Measurements from ENCODE around the gene CORO6.

The CORO6 gene

DNA sequence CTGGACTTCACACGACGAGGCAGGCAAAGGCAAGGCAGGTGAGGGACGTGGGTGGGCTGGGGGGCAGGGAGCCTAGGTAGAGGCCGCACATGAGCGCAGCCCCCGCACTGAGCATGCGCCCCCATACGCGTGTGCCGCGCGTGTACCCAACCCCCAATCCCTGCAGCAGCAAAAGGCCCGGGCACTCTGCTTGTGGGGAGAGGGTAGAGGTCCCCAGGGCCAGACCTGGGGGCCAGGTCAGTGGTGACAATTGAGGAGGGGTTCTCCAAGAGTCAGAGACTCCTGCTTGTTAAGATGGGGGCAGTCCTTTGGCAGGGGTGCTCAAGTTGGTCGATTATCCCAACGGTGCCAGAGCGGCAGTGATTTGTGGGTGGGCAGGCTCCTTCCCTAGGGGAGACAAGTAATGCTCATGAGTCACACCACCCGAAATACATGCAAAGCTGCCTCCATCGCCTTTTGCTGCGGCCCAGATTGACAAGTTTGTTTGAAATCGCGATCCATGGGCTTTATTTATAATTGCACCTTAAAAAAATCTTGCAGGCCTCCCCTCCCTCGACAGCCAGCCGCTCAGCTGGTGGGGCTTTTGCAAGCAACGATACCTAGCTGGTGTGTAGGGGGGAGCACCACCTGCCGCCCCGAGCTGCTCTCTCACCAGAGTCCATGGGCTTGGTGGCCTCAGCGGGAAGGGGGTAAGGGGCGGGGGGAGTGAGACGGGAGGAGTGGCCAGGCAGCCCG lies 32.1 kb downstream of the CORO6 start:
- no peak for DNase-seq (ENCODE audit: low spot score)

GRCh38 chr17:29589524-29590410 lies 32.9 kb downstream of the CORO6 start, which contains the start of gene GIT1:
Gene GIT1, minus strand, starts transcription at chr17:29589648. Its CDS starts 270 bp downstream, at chr17:29589378.
- peak; percentile 84 for DNase-seq (ENCODE audit: low spot score)

DNA sequence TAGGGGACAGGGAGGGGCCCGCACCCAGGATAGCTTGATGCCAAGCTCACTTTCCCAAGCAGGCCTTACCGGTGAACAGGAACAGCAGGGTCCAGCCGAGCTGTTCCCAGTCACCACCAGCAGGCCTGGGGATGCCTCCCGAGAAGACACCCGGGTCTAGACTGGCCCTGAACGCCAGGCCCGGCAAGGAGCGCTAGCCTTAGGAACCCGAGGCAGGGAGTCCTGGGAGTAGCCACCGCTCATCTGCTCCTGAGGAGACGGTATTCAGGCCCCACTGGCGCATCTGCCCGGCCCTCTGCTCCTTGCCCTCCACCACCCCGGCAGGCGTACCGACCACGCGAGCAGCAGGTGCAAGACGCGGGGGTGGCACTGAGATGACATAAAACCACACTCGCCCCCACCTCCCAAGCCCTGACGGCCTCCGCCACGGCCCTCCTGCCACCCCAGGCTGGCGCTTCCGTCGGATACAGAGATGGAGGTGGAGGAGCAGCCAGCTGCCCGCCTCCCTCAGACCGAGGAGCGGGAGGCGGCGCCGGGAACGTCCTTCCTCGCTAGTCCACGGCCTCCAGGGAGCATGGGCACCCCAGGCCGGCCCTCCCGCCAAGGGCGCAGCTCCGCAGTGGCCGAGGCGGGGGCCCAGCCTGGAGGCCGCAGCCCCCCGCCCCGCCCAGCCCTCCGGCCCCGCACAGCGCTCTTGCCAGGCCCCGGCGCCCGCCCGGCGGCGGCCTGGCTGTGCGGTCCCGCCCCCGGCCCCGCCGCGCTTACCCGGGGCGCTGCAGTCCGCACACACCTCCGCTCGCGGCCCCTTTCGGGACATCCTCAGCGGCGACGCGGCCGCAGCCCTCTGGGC lies 33.9 kb downstream of the CORO6 start:
- no peak for DNase-seq (ENCODE audit: low spot score)

DNA sequence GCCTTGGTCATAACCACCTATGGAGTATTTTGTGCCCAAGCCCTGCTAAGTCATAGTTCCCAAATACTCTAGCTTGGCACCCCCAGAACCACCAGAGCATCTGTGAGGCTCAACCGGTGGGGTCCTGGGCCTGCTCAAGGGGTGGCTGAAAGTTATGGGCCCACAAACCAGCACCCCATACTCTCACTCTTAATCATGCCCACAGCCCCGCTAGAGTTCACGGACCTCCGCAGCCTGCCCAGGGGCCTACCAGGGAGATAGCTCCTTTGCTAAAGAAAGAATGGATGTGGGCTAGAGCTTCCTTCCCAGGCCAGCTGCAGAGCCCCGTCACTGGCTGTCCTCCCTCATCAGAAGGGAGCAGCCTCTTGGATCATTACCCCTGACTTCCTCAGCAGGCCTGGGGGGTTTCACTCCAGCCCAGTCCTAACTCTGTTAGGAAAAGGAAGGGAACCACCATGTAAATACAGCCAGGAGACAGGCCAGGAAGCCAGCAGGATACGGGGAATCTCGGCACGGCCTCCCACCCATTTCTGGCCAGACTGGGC lies 34.6 kb downstream of the CORO6 start:
- no peak for DNase-seq (ENCODE audit: low spot score)

- DNase-seq (ENCODE audit: low spot score), result no peak
Observed at GRCh38 chr17:29587591-29587990, 35.1 kb downstream of the CORO6 start.

- no peak for DNase-seq (ENCODE audit: low spot score)
Observed at GRCh38 chr17:29586676-29587469, 35.8 kb downstream of the CORO6 start.

DNA sequence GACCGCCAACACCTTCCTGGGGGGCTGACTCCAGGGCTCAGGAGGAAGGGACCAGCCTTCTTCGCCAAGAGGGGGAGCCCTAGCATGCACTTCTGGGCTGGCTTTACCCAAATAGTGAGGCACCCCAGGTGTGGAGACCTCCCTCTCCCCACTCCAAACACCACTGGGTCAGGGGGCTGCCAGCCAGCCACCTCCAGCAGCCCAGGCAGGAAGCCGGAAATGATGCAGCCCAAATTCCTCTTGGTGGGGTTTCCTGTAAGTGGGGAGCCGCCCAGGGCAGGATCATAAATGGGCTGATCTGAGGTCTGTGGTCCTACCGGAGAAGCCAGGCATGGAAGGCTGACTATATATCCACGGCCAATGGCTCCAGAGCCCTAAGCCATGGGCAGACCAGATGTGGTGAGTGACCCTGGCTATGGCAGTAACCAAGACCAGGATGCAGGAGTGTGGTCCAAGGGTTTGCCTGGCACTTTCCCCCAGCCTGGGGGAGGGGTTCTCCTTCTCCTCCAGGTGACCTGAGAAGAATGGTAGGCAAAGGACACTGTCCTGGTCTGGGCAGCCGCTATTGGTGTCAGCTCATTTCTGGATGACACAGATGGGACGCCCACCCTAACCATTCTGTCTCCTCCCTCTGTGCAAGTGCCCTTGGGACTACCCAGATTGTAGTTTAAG lies 37.5 kb downstream of the CORO6 start:
- DNase-seq (ENCODE audit: low spot score), result peak; percentile 38

- no peak for DNase-seq (ENCODE audit: low spot score)
Observed at GRCh38 chr17:29584452-29585079, 38.1 kb downstream of the CORO6 start.

DNA sequence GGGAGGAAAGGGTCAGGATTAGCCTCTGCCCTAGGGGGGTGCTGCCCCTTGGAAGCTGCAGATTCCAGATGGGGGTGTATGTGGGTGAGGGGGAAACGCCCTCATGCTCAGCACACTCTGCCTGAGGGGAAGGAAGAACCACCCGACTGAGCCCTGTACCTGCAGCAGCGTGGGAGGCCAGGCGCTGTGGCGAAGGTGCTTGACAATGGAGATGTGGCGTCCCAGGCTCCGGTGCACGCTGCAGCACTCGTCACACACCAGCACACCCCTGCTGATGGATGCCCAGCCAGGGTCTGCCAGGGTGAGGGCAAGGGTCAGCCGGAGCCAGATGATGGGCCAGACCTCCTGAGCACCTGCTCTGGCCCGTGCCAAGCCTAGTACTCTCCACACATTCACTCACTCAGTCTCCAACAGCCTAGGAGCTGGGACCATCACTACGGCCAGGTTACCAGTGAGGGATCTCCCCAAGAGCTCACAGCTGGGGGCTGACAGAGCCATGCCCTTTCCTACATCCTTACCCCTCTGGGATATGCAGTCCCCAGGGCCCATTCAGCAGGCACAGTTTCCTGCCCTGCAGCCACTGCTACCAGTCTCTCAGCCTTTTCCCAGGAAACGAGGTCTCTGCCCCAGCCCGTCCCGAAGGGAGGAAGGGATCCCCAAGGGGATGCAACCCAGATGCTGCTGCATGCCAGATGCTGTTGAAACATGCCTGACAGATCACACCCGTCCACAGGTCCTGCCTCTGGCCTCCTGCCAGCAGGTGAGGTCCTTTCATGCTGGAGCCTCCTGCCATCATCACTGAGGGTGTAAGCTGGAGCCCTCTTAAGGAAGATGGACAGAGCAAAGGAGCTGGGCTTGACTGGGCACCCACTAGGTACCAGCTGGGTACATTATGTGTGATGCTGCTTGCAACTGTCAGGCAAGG lies 39.1 kb downstream of the CORO6 start:
- no peak for DNase-seq (ENCODE audit: low spot score)

- DNase-seq (ENCODE audit: low spot score), result no peak
Observed at GRCh38 chr17:29582772-29583171, 39.9 kb downstream of the CORO6 start.

- DNase-seq (ENCODE audit: low spot score), result no peak
Observed at GRCh38 chr17:29582254-29582765, 40.4 kb downstream of the CORO6 start.

GRCh38 chr17:29581583-29582253 lies 41.0 kb downstream of the CORO6 start:
- no peak for DNase-seq (ENCODE audit: low spot score)

- DNase-seq (ENCODE audit: low spot score), result peak; percentile 91
Observed at GRCh38 chr17:29579866-29580771, 42.6 kb downstream of the CORO6 start.

- no peak for DNase-seq (ENCODE audit: low spot score)
Observed at GRCh38 chr17:29578626-29579485, 43.9 kb downstream of the CORO6 start.

DNA sequence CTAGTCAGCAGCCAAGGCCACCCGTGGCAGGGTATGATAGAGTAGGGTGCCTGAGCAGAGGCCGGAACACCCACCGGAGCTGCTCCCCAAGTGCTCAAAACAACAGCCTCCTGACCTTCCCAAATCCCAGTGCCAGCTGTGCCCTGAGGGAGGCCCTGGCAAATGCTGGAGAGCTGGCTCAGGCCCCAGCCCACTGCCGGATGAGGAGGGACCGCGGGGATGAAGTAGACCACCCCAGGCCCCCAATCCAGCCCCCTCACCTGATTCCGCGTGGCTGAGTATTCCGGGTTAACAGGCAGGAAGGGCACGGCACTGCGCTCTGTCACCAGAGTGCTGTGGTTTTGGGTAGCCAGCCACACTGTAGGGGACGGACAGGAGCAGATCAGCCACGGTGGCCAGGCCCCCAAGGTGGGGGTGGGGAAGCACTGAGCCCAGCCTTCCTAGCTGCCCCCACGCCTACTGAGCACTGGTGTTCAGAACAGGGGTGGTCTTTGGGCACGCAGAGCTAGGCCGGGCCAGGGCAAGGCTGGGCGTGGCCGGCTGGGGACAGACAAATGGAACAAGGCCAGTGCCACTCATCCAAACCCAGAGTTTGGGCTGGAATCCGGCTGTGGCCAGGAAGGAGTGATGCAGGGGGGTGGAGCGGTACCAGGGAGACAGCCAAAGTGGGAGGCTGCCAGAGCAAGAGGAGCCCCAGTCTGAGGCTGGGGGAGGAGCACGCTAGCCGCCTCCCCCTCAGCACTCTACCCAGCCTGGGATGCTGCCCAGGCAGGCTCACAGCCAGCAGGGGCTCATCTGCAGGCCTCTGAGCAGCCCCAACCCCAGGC lies 45.1 kb downstream of the CORO6 start:
- no peak for DNase-seq (ENCODE audit: low spot score)

Data from CD4-positive, alpha-beta T cell treated with Interleukin-6 at 100 ng/mL for 8 hours (primary cell).